HEK293 (cell line): Measurements from ENCODE around the gene EID3.

Experiments
- CTCF ChIP-seq: fragments of 450-650 bp; formaldehyde crosslinking; IDR thresholded peaks from 2 replicates; pipeline ENCODE4 v1.5.1; 2016; ENCODE audit warnings: missing biosample characterization, missing genetic modification characterization
- PBX3 ChIP-seq: sonication (generic); formaldehyde crosslinking; IDR thresholded peaks from 2 replicates; pipeline ENCODE4 v1.8.1; 2022; ENCODE audit warnings: mild to moderate bottlenecking, moderate library complexity, missing genetic modification reagents
- REST ChIP-seq: fragments of 450-650 bp; formaldehyde crosslinking; IDR thresholded peaks from 2 replicates; pipeline ENCODE4 v1.5.1; 2016; ENCODE audit warnings: missing biosample characterization, missing genetic modification characterization
- TCF7L2 ChIP-seq: IDR thresholded peaks from 2 replicates; pipeline ENCODE4 v1.6.1; 2011; ENCODE audit warnings: low read depth, mild to moderate bottlenecking, inconsistent platforms, low read length, moderate library complexity, borderline replicate concordance
- TSHZ1 ChIP-seq: fragments of 450-650 bp; formaldehyde crosslinking; IDR thresholded peaks from 2 replicates; pipeline ENCODE4 v1.5.1; 2016; ENCODE audit warnings: missing biosample characterization, missing genetic modification characterization, borderline replicate concordance
- YY1 ChIP-seq: fragments of 450-650 bp; formaldehyde crosslinking; IDR thresholded peaks from 2 replicates; pipeline ENCODE4 v1.5.1; 2018; ENCODE audit warnings: missing biosample characterization, missing genetic modification characterization
- ZFP41 ChIP-seq: fragments of 450-650 bp; formaldehyde crosslinking; IDR thresholded peaks from 2 replicates; pipeline ENCODE4 v1.5.1; 2016; ENCODE audit warnings: missing biosample characterization, missing genetic modification characterization, borderline replicate concordance
- ZFP69B ChIP-seq: fragments of 450-650 bp; formaldehyde crosslinking; IDR thresholded peaks from 2 replicates; pipeline ENCODE4 v1.5.1; 2016; ENCODE audit warnings: missing biosample characterization, missing genetic modification characterization
- ZNF311 ChIP-seq: fragments of 450-650 bp; formaldehyde crosslinking; IDR thresholded peaks from 2 replicates; pipeline ENCODE4 v1.5.1; 2017; ENCODE audit warnings: missing biosample characterization, missing genetic modification characterization, borderline replicate concordance
- ZNF404 ChIP-seq: fragments of 450-650 bp; formaldehyde crosslinking; IDR thresholded peaks from 2 replicates; pipeline ENCODE4 v1.5.1; 2017; ENCODE audit warnings: missing biosample characterization, missing genetic modification characterization
- ZNF423 ChIP-seq: fragments of 450-650 bp; formaldehyde crosslinking; IDR thresholded peaks from 2 replicates; pipeline ENCODE4 v1.5.1; 2016; ENCODE audit warnings: missing biosample characterization, missing genetic modification characterization
- ZNF510 ChIP-seq: fragments of 450-650 bp; formaldehyde crosslinking; IDR thresholded peaks from 2 replicates; pipeline ENCODE4 v1.5.1; 2018; ENCODE audit warnings: mild to moderate bottlenecking, missing genetic modification characterization, missing biosample characterization; ENCODE audit not compliant: insufficient replicate concordance
- ZNF629 ChIP-seq: fragments of 450-650 bp; formaldehyde crosslinking; IDR thresholded peaks from 2 replicates; pipeline ENCODE4 v1.5.1; 2017; ENCODE audit warnings: missing biosample characterization, missing genetic modification characterization
- ZNF776 ChIP-seq: fragments of 450-650 bp; formaldehyde crosslinking; IDR thresholded peaks from 2 replicates; pipeline ENCODE4 v1.5.0; 2017; ENCODE audit warnings: missing biosample characterization, missing genetic modification characterization, borderline replicate concordance

GRCh38 chr12:104350211-104351056, 46.9 kb downstream of the EID3 start:
- TF ChIP-seq CTCF (tag by site-specific recombination) (no peak), TCF7L2 (no peak), ZNF510 (no peak), ZFP69B (tag by site-specific recombination) (no peak), REST (tag by site-specific recombination) (no peak), ZNF404 (no peak), ZNF423 (tag by site-specific recombination) (no peak), YY1 (no peak), ZNF311 (tag by site-specific recombination) (no peak), ZNF776 (tag by site-specific recombination) (no peak), ZFP41 (tag by site-specific recombination) (no peak), TSHZ1 (tag by site-specific recombination) (no peak), ZNF629 (tag by site-specific recombination) (no peak), PBX3 (CRISPR knock-in tag) (no peak)
